RWPE2 (cell line): Measurements from ENCODE around the gene CCDC77.
A peak's percentile ranks its signal among the peaks of the same experiment; 100 is the strongest.
"Not testable (repeated sequence)": the region's sequence is repeated elsewhere in the genome, so short reads cannot be mapped to it uniquely, and the experiment has no call there.

Experiments
- ATAC-seq: fragments of 200-7000 bp; cut with Tn5 transposase; 3 replicates; pipeline ENCODE4 v1.9.1; 2021; ENCODE audit warnings: low read depth
- DNase-seq: peaks from one replicate; pipeline ENCODE4 v3.0.0-alpha.2; 2020; ENCODE audit warnings: low spot score
- H3K27ac ChIP-seq: fragments of 450-650 bp; 2 replicates; pipeline ENCODE4 v1.5.1; 2017; ENCODE audit warnings: mild to moderate bottlenecking; ENCODE audit not compliant: poor library complexity, severe bottlenecking
- H3K27me3 ChIP-seq: fragments of 250-450 bp; sonication (Bioruptor Pico); 2 replicates; pipeline ENCODE4 v1.5.1; 2021; ENCODE audit warnings: mild to moderate bottlenecking, moderate library complexity; ENCODE audit not compliant: insufficient read depth, poor library complexity, severe bottlenecking
- H3K36me3 ChIP-seq: fragments of 250-450 bp; sonication (Bioruptor Pico); 2 replicates; pipeline ENCODE4 v1.5.1; 2020; ENCODE audit warnings: low read depth, mild to moderate bottlenecking, moderate library complexity
- H3K4me1 ChIP-seq: fragments of 250-450 bp; sonication (Bioruptor Pico); 2 replicates; pipeline ENCODE4 v1.5.1; 2021; ENCODE audit warnings: mild to moderate bottlenecking, moderate library complexity; ENCODE audit not compliant: insufficient read depth, poor library complexity, severe bottlenecking
- H3K4me3 ChIP-seq: fragments of 250-450 bp; sonication (Bioruptor Pico); 2 replicates; pipeline ENCODE4 v1.5.1; 2021; ENCODE audit warnings: mild to moderate bottlenecking, moderate library complexity; ENCODE audit not compliant: severe bottlenecking
- H3K9me3 ChIP-seq: fragments of 250-450 bp; sonication (Bioruptor Pico); 2 replicates; pipeline ENCODE4 v1.5.1; 2021; ENCODE audit warnings: mild to moderate bottlenecking, moderate library complexity; ENCODE audit not compliant: severe bottlenecking
- TF ChIP-seq, protein P1 (sequence below): fragments of 450-650 bp; IDR thresholded peaks from one replicate; pipeline ENCODE4 v1.5.1; 2017; ENCODE audit warnings: mild to moderate bottlenecking, moderate library complexity; ENCODE audit not compliant: poor library complexity, severe bottlenecking

CCDC77 gene

GRCh38 chr12:400828-401227 lies 616 bp upstream of the CCDC77 start:
- Histone ChIP-seq H3K4me3 (peak overlapping the region; percentile 60), H3K9me3 (no peaks in the 10 kb centered on the region), H3K36me3 (peaks cover 3% of the 10 kb centered on the region; the same call in 1 of the 2 replicates), H3K4me1 (peaks cover 11% of the 10 kb centered on the region), H3K27ac (no peak overlapping the region), H3K27me3 (no peaks in the 10 kb centered on the region)
- DNase-seq: no peak
- no peak for ATAC-seq
- TF ChIP-seq, protein P1, sequence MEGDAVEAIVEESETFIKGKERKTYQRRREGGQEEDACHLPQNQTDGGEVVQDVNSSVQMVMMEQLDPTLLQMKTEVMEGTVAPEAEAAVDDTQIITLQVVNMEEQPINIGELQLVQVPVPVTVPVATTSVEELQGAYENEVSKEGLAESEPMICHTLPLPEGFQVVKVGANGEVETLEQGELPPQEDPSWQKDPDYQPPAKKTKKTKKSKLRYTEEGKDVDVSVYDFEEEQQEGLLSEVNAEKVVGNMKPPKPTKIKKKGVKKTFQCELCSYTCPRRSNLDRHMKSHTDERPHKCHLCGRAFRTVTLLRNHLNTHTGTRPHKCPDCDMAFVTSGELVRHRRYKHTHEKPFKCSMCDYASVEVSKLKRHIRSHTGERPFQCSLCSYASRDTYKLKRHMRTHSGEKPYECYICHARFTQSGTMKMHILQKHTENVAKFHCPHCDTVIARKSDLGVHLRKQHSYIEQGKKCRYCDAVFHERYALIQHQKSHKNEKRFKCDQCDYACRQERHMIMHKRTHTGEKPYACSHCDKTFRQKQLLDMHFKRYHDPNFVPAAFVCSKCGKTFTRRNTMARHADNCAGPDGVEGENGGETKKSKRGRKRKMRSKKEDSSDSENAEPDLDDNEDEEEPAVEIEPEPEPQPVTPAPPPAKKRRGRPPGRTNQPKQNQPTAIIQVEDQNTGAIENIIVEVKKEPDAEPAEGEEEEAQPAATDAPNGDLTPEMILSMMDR: no peak

GRCh38 chr12:402029-402389 lies 565 bp downstream of the CCDC77 start:
- Histone ChIP-seq H3K27me3 (no peaks in the 10 kb centered on the region), H3K9me3 (no peaks in the 10 kb centered on the region), H3K4me3 (peak overlapping the region; percentile 60), H3K27ac (no peak overlapping the region), H3K4me1 (peaks cover 14% of the 10 kb centered on the region), H3K36me3 (peaks cover 10% of the 10 kb centered on the region)
- no peak for DNase-seq
- ATAC-seq: 0 out of 3 replicates have a peak, but pooled peaks have one; percentile 19
- TF ChIP-seq, protein P1: peak; percentile 35

DNA sequence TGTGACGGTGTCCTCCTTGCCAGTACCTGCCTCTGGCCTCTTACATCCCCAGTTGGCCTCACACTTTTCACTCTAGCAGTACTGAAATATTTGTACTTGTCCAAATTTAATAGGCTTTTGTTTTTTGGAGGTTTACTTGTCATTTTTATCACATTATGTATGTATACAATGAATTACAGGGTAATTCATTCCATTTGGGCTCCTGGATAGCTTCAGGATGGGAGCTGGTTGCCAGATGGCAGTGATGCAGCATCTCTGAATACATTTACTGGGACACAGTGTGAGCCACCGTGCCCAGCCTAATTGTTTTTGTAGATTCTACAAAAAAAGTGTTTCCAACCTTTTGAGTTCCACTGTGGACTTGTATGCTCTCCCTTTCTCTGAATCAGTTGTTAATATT lies 13.4 kb downstream of the CCDC77 start:
- H3K36me3 ChIP-seq: peaks cover 60% of the 10 kb centered on the region
- no peaks in the 10 kb centered on the region for H3K4me1 ChIP-seq
- no peak overlapping the region for H3K27ac ChIP-seq
- DNase-seq: no peak
- no peaks in the 10 kb centered on the region for H3K9me3 ChIP-seq
- H3K4me3 ChIP-seq: no peak overlapping the region
- TF ChIP-seq, protein P1: no peak
- no peaks in the 10 kb centered on the region for H3K27me3 ChIP-seq
- ATAC-seq: no peak

GRCh38 chr12:418432-418831 lies 17.0 kb downstream of the CCDC77 start:
- Histone ChIP-seq H3K27me3 (no peaks in the 10 kb centered on the region), H3K36me3 (peaks cover 46% of the 10 kb centered on the region), H3K27ac (no peak overlapping the region), H3K9me3 (no peaks in the 10 kb centered on the region), H3K4me3 (no peak overlapping the region), H3K4me1 (no peaks in the 10 kb centered on the region)
- DNase-seq (no peak), ATAC-seq (no peak)
- TF ChIP-seq, protein P1: no peak

GRCh38 chr12:422526-422925 lies 21.1 kb downstream of the CCDC77 start:
- DNase-seq (no peak), ATAC-seq (no peak)
- H3K9me3 ChIP-seq: no peaks in the 10 kb centered on the region
- H3K27ac ChIP-seq: no peak overlapping the region
- no peaks in the 10 kb centered on the region for H3K4me1 ChIP-seq
- H3K4me3 ChIP-seq: no peak overlapping the region
- peaks cover 33% of the 10 kb centered on the region for H3K36me3 ChIP-seq
- no peaks in the 10 kb centered on the region for H3K27me3 ChIP-seq
- TF ChIP-seq, protein P1: no peak

- not testable (repeated sequence) for ATAC-seq, H3K27ac ChIP-seq, DNase-seq, H3K9me3 ChIP-seq, H3K27me3 ChIP-seq, H3K4me3 ChIP-seq, H3K4me1 ChIP-seq
- H3K36me3 ChIP-seq: peaks cover 78% of the 10 kb centered on the region
Observed at GRCh38 chr12:435737-436136, 34.3 kb downstream of the CCDC77 start.
